NCI-H460 (cell line): ENCODE results near the gene TECTB. TPM values are rescaled to one million over a fixed set of nuclear protein-coding genes. Genes with fewer than 3 reads are reported as not detected.

Experiments used
- DNase-seq: peaks from one replicate; pipeline ENCODE4 v3.0.0-alpha.2; 2016; ENCODE audit warnings: low read depth; ENCODE audit errors: extremely low read depth
- polyA plus RNA-seq: library from polyadenylated mRNA; depleted of rRNA; stranded (reverse); fragments of >200 nt; gene quantifications from 2 replicates; pipeline ENCODE4 v1.2.3, GENCODE V29; 2014; cell fraction: nucleus; rRNA removed
- total RNA-seq: library from RNA; depleted of rRNA; stranded (reverse); fragments of >200 nt; shearing (Covaris generic); gene quantifications from 2 replicates; pipeline ENCODE4 v1.2.3, GENCODE V29; 2014; rRNA removed

Gene TECTB
- not detected in 2 replicates for total RNA-seq
- not detected in 2 replicates for polyA plus RNA-seq

GRCh38 chr10:112283100-112283499, at the start of gene TECTB:
Gene TECTB (plus strand): TSS chr10:112283400. CDS start chr10:112283735, 335 bp downstream.
- no peak for DNase-seq

GRCh38 chr10:112235141-112235540, 48.1 kb upstream of the TECTB start:
- no peak for DNase-seq

- DNase-seq, result no peak
Measured at GRCh38 chr10:112235920-112236319, 47.3 kb upstream of the TECTB start.

GRCh38 chr10:112236486-112236885, 46.7 kb upstream of the TECTB start:
- DNase-seq, result no peak

- DNase-seq, result no peak
Measured at GRCh38 chr10:112239347-112239746, 43.9 kb upstream of the TECTB start.

- DNase-seq, result no peak
Measured at GRCh38 chr10:112240441-112240840, 42.8 kb upstream of the TECTB start.

GRCh38 chr10:112241651-112242341, 41.4 kb upstream of the TECTB start:
- no peak for DNase-seq

- no peak for DNase-seq
Measured at GRCh38 chr10:112242769-112243168, 40.4 kb upstream of the TECTB start.

GRCh38 chr10:112243713-112244112, 39.5 kb upstream of the TECTB start:
- no peak for DNase-seq

- no peak for DNase-seq
Measured at GRCh38 chr10:112244197-112244596, 39.0 kb upstream of the TECTB start.

GRCh38 chr10:112247791-112248190, 35.4 kb upstream of the TECTB start:
- DNase-seq, result no peak

GRCh38 chr10:112248584-112249295, 34.5 kb upstream of the TECTB start:
- no peak for DNase-seq

- no peak for DNase-seq
Measured at GRCh38 chr10:112249722-112250121, 33.5 kb upstream of the TECTB start.

GRCh38 chr10:112250555-112250954, 32.6 kb upstream of the TECTB start:
- peak; percentile 26 for DNase-seq

GRCh38 chr10:112251238-112251637, 32.0 kb upstream of the TECTB start:
- peak; percentile 45 for DNase-seq

GRCh38 chr10:112258407-112258806, 24.8 kb upstream of the TECTB start:
- no peak for DNase-seq

- DNase-seq, result no peak
Measured at GRCh38 chr10:112259688-112260087, 23.5 kb upstream of the TECTB start.

- no peak for DNase-seq
Measured at GRCh38 chr10:112260831-112261230, 22.4 kb upstream of the TECTB start.

- no peak for DNase-seq
Measured at GRCh38 chr10:112261281-112261822, 21.8 kb upstream of the TECTB start.

- no peak for DNase-seq
Measured at GRCh38 chr10:112262546-112262945, 20.7 kb upstream of the TECTB start.

- DNase-seq, result no peak
Measured at GRCh38 chr10:112265745-112266144, 17.5 kb upstream of the TECTB start.

- no peak for DNase-seq
Measured at GRCh38 chr10:112269266-112269665, 13.9 kb upstream of the TECTB start.
